Measurements from ENCODE around the gene TAS2R41.

The TAS2R41 gene

GRCh38 chr7:143494622-143495021, 16.9 kb downstream of the TAS2R41 start:
- no peak overlapping the region for H3K27ac ChIP-seq
- no peak overlapping the region for H3K4me3 ChIP-seq (ENCODE audit: low read depth in 1 of 2, low read length in 1 of 2)
- no peaks in the 10 kb centered on the region for H3K9me3 ChIP-seq
- no peaks in the 10 kb centered on the region for H3K4me1 ChIP-seq (ENCODE audit: control insufficient read depth in 1 of 2, insufficient read depth in 1 of 2, low read depth in 1 of 2, low read length in 1 of 2)
- no peaks in the 10 kb centered on the region for H3K27me3 ChIP-seq
- TF ChIP-seq CTCF (IDR thresholded peaks at IDR 0.05) = no peak
- no peaks in the 10 kb centered on the region for H3K36me3 ChIP-seq

GRCh38 chr7:143495851-143496250, 18.2 kb downstream of the TAS2R41 start:
- H3K4me1 ChIP-seq (ENCODE audit: control insufficient read depth in 1 of 2, insufficient read depth in 1 of 2, low read depth in 1 of 2, low read length in 1 of 2) = no peaks in the 10 kb centered on the region
- no peaks in the 10 kb centered on the region for H3K9me3 ChIP-seq
- no peaks in the 10 kb centered on the region for H3K27me3 ChIP-seq
- no peak overlapping the region for H3K27ac ChIP-seq
- no peaks in the 10 kb centered on the region for H3K36me3 ChIP-seq
- no peak for TF ChIP-seq CTCF (IDR thresholded peaks at IDR 0.05)
- no peak overlapping the region for H3K4me3 ChIP-seq (ENCODE audit: low read depth in 1 of 2, low read length in 1 of 2)

- TF ChIP-seq CTCF (IDR thresholded peaks at IDR 0.05) = no peak
- Histone ChIP-seq H3K4me1 (ENCODE audit: control insufficient read depth in 1 of 2, insufficient read depth in 1 of 2, low read depth in 1 of 2, low read length in 1 of 2) (no peaks in the 10 kb centered on the region), H3K9me3 (no peaks in the 10 kb centered on the region), H3K4me3 (ENCODE audit: low read depth in 1 of 2, low read length in 1 of 2) (no peak overlapping the region), H3K27me3 (no peaks in the 10 kb centered on the region), H3K36me3 (no peaks in the 10 kb centered on the region), H3K27ac (no peak overlapping the region)
Measured at GRCh38 chr7:143496263-143496662, 18.6 kb downstream of the TAS2R41 start.

GRCh38 chr7:143497008-143497795, 19.5 kb downstream of the TAS2R41 start:
- H3K27ac ChIP-seq = no peak overlapping the region
- no peaks in the 10 kb centered on the region for H3K36me3 ChIP-seq
- no peaks in the 10 kb centered on the region for H3K27me3 ChIP-seq
- H3K9me3 ChIP-seq = no peaks in the 10 kb centered on the region
- H3K4me3 ChIP-seq (ENCODE audit: low read depth in 1 of 2, low read length in 1 of 2) = no peak overlapping the region
- no peak for TF ChIP-seq CTCF (IDR thresholded peaks at IDR 0.05)
- no peaks in the 10 kb centered on the region for H3K4me1 ChIP-seq (ENCODE audit: control insufficient read depth in 1 of 2, insufficient read depth in 1 of 2, low read depth in 1 of 2, low read length in 1 of 2)

GRCh38 chr7:143499246-143499645, 21.6 kb downstream of the TAS2R41 start:
- no peak overlapping the region for H3K4me3 ChIP-seq (ENCODE audit: low read depth in 1 of 2, low read length in 1 of 2)
- no peak overlapping the region for H3K27ac ChIP-seq
- no peaks in the 10 kb centered on the region for H3K36me3 ChIP-seq
- no peaks in the 10 kb centered on the region for H3K4me1 ChIP-seq (ENCODE audit: control insufficient read depth in 1 of 2, insufficient read depth in 1 of 2, low read depth in 1 of 2, low read length in 1 of 2)
- H3K9me3 ChIP-seq = no peaks in the 10 kb centered on the region
- H3K27me3 ChIP-seq = no peaks in the 10 kb centered on the region
- no peak for TF ChIP-seq CTCF (IDR thresholded peaks at IDR 0.05)

Measured in neutrophil (primary cell).